GM20000 (cell line): ENCODE data around the gene OMA1.
A peak's percentile ranks its signal among the peaks of the same experiment; 100 is the strongest.
"Not testable (repeated sequence)": the region's sequence is repeated elsewhere in the genome, so short reads cannot be mapped to it uniquely, and the experiment has no call there.

Source experiments
- DNase-seq: peaks from one replicate; pipeline ENCODE4 v3.0.0; 2012; ENCODE audit warnings: low spot score
- CTCF ChIP-seq: IDR thresholded peaks from 2 replicates; pipeline ENCODE4 v1.5.1; 2012; ENCODE audit warnings: mild to moderate bottlenecking, control low read depth; ENCODE audit errors: extremely low read depth, missing control alignments

OMA1 gene

GRCh38 chr1:58543260-58543659 lies 3.3 kb downstream of the OMA1 start:
- no peak for DNase-seq
- TF ChIP-seq CTCF: no peak

- TF ChIP-seq CTCF: no peak
- no peak for DNase-seq
Observed at GRCh38 chr1:58539553-58539952, 7.0 kb downstream of the OMA1 start.

GRCh38 chr1:58538821-58539220 lies 7.7 kb downstream of the OMA1 start:
- no peak for TF ChIP-seq CTCF
- no peak for DNase-seq

- not testable (repeated sequence) for DNase-seq
Observed at GRCh38 chr1:58531842-58532241, 14.7 kb downstream of the OMA1 start.

GRCh38 chr1:58529284-58529683 lies 17.2 kb downstream of the OMA1 start:
- no peak for DNase-seq
- TF ChIP-seq CTCF: no peak

GRCh38 chr1:58528518-58528917 lies 18.0 kb downstream of the OMA1 start:
- no peak for DNase-seq
- TF ChIP-seq CTCF: no peak

- DNase-seq: no peak
- TF ChIP-seq CTCF: no peak
Observed at GRCh38 chr1:58524353-58524945, 22.1 kb downstream of the OMA1 start.

GRCh38 chr1:58515794-58516401 lies 30.6 kb downstream of the OMA1 start:
- TF ChIP-seq CTCF: no peak
- peak; percentile 59 for DNase-seq
